ENCODE measurements around the gene IRF5.
A peak's percentile ranks its signal among the peaks of the same experiment; 100 is the strongest.

Gene IRF5

GRCh38 chr7:128945668-128946366 lies 8.1 kb downstream of the IRF5 start:
- TF ChIP-seq, protein P1, sequence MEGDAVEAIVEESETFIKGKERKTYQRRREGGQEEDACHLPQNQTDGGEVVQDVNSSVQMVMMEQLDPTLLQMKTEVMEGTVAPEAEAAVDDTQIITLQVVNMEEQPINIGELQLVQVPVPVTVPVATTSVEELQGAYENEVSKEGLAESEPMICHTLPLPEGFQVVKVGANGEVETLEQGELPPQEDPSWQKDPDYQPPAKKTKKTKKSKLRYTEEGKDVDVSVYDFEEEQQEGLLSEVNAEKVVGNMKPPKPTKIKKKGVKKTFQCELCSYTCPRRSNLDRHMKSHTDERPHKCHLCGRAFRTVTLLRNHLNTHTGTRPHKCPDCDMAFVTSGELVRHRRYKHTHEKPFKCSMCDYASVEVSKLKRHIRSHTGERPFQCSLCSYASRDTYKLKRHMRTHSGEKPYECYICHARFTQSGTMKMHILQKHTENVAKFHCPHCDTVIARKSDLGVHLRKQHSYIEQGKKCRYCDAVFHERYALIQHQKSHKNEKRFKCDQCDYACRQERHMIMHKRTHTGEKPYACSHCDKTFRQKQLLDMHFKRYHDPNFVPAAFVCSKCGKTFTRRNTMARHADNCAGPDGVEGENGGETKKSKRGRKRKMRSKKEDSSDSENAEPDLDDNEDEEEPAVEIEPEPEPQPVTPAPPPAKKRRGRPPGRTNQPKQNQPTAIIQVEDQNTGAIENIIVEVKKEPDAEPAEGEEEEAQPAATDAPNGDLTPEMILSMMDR (IDR thresholded peaks at IDR 0.05) = no peak
- no peak for TF ChIP-seq ZFX (IDR thresholded peaks at IDR 0.05; ENCODE audit: borderline replicate concordance)
- H3K27ac ChIP-seq = no peak overlapping the region

DNA sequence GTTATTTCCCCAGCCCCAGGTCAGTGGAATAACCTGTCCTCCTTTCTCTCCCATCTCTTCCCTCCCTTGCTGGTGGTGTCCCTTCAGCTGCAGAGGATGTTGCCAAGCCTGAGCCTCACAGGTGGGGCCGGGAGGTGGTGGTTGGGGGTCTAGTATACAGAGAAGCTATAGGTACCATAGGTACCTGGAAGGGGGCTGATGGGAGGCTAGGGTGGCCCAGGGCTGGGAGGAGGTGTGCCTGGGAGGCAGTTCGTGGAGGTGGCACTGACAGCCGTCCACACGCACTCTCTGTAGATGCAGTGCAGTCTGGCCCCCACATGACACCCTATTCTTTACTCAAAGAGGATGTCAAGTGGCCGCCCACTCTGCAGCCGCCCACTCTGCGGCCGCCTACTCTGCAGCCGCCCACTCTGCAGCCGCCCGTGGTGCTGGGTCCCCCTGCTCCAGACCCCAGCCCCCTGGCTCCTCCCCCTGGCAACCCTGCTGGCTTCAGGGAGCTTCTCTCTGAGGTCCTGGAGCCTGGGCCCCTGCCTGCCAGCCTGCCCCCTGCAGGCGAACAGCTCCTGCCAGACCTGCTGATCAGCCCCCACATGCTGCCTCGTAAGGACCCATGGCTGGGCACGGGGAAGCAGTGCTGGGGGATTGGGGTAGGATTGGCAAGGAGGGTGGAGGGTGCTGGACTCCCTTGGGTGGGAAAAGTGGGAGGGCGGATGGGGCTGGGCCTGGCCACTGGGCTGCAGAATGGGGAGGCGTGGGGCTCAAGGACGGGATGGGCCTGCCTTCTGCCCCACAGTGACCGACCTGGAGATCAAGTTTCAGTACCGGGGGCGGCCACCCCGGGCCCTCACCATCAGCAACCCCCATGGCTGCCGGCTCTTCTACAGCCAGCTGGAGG lies 9.5 kb downstream of the IRF5 start:
- H3K27ac ChIP-seq = no peak overlapping the region
- TF ChIP-seq, protein P1 (IDR thresholded peaks at IDR 0.05) = peak; percentile 49
- TF ChIP-seq ZFX (IDR thresholded peaks at IDR 0.05; ENCODE audit: borderline replicate concordance) = no peak

DNA sequence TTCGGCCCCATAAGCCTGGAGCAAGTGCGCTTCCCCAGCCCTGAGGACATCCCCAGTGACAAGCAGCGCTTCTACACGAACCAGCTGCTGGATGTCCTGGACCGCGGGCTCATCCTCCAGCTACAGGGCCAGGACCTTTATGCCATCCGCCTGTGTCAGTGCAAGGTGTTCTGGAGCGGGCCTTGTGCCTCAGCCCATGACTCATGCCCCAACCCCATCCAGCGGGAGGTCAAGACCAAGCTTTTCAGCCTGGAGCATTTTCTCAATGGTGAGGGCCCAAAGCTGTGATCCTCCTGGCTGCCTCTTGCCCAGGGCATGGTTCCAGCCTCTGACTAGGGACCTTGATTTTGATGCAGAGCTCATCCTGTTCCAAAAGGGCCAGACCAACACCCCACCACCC lies 10.1 kb downstream of the IRF5 start:
- TF ChIP-seq, protein P1 (IDR thresholded peaks at IDR 0.05) = no peak
- no peak for TF ChIP-seq ZFX (IDR thresholded peaks at IDR 0.05; ENCODE audit: borderline replicate concordance)
- no peak overlapping the region for H3K27ac ChIP-seq

DNA sequence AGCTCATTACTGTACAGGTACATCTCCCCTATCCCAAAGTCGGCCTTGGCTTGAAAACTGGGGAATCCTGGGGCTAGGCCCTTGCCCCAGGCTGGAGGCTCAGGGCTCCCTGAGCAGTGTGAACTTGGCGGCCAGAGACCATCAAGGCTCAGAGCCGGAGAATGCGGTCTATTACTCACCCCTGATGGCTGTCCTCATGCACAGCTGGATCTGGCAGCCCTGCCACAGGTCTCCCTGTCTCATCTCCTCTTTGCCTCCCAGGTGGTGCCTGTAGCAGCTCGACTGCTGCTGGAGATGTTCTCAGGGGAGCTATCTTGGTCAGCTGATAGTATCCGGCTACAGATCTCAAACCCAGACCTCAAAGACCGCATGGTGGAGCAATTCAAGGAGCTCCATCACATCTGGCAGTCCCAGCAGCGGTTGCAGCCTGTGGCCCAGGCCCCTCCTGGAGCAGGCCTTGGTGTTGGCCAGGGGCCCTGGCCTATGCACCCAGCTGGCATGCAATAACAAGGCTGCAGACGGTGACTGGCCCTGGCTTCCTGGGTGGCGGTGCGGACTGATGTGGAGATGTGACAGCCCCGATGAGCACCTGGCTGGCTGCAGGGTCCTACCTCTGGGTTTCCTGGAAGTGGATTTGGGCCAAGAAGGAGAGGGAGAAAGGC lies 10.7 kb downstream of the IRF5 start:
- no peak overlapping the region for H3K27ac ChIP-seq
- TF ChIP-seq, protein P1 (IDR thresholded peaks at IDR 0.05) = no peak
- no peak for TF ChIP-seq ZFX (IDR thresholded peaks at IDR 0.05; ENCODE audit: borderline replicate concordance)

DNA sequence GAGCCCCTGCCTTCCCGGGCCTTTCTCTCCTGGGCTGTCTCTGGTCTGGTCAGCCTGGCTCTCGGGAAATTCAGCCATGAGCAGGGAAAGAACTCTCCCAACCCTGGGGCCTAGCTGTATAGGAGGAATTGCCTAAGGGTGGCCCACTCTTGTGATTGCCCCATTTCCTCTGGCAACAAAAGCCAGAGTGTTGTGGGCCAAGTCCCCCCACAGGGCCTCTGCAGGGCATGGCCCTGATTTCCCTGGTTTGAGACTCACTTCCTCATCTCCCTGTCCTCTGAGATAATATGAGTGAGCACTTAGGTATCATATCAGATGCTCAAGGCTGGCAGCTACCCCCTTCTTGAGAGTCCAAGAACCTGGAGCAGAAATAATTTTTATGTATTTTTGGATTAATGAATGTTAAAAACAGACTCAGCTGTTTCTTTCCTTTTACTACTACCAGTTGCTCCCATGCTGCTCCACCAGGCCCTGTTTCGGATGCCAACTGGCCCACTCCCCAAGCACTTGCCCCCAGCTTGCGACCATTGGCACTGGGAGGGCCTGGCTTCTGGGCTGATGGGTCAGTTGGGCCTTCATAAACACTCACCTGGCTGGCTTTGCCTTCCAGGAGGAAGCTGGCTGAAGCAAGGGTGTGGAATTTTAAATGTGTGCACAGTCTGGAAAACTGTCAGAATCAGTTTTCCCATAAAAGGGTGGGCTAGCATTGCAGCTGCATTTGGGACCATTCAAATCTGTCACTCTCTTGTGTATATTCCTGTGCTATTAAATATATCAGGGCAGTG lies 11.4 kb downstream of the IRF5 start:
- TF ChIP-seq ZFX (IDR thresholded peaks at IDR 0.05; ENCODE audit: borderline replicate concordance) = no peak
- TF ChIP-seq, protein P1 (IDR thresholded peaks at IDR 0.05) = no peak
- no peak overlapping the region; the same call in 1 of the 2 replicates for H3K27ac ChIP-seq

GRCh38 chr7:128951296-128951695 lies 13.6 kb downstream of the IRF5 start:
- no peak overlapping the region for H3K27ac ChIP-seq
- TF ChIP-seq ZFX (IDR thresholded peaks at IDR 0.05; ENCODE audit: borderline replicate concordance) = no peak
- TF ChIP-seq, protein P1 (IDR thresholded peaks at IDR 0.05) = no peak

Measured in 22Rv1 (cell line).